ENCODE data around the gene TTLL8.

DNA sequence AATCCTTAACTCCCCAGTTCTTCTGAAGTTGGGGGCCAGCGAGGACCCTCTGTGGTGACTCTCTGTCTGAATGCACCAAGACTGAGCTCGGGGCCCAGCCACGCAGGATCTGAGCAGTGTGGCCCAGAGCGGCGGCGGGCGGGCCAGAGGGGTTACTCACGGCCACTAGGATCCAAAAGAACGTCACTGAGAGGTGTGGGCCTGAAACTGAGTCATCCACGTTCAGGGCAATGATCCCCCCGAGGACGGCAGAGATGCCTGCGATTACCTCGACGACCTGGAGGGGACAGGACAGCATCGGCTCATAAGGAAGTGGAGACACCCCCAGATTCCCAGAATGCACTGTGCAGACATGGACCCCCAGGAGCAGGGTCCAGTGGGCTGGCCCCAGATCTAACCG lies 16.0 kb upstream of the TTLL8 start:
- no peak for TF ChIP-seq TCF7L2 (IDR thresholded peaks at IDR 0.05; ENCODE audit: low read depth, low read length)
- TF ChIP-seq POLR2AphosphoS5 (IDR thresholded peaks at IDR 0.05; ENCODE audit: low read depth, low read length), result no peak
- TF ChIP-seq, protein P1, sequence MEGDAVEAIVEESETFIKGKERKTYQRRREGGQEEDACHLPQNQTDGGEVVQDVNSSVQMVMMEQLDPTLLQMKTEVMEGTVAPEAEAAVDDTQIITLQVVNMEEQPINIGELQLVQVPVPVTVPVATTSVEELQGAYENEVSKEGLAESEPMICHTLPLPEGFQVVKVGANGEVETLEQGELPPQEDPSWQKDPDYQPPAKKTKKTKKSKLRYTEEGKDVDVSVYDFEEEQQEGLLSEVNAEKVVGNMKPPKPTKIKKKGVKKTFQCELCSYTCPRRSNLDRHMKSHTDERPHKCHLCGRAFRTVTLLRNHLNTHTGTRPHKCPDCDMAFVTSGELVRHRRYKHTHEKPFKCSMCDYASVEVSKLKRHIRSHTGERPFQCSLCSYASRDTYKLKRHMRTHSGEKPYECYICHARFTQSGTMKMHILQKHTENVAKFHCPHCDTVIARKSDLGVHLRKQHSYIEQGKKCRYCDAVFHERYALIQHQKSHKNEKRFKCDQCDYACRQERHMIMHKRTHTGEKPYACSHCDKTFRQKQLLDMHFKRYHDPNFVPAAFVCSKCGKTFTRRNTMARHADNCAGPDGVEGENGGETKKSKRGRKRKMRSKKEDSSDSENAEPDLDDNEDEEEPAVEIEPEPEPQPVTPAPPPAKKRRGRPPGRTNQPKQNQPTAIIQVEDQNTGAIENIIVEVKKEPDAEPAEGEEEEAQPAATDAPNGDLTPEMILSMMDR (IDR thresholded peaks at IDR 0.05), result no peak

Data from Panc1 (cell line).